Panc1 (cell line): Measurements from ENCODE around the gene POU4F1.

Source experiments
- CTCF ChIP-seq: fragments of 450-650 bp; IDR thresholded peaks from 2 replicates; pipeline ENCODE4 v1.5.1; 2017; ENCODE audit warnings: mild to moderate bottlenecking
- REST ChIP-seq, 2 experiments: IDR thresholded peaks; 2 replicates each; pipeline ENCODE4 v1.6.1; 2011 to 2012; ENCODE audit warnings: low read depth in 2 of 2, control low read depth in 1 of 2, low read length in 1 of 2, mild to moderate bottlenecking in 1 of 2, moderate library complexity in 1 of 2; ENCODE audit not compliant: insufficient read depth in 1 of 2
- TCF7L2 ChIP-seq: IDR thresholded peaks from 2 replicates; pipeline ENCODE4 v1.6.1; 2011; ENCODE audit warnings: mild to moderate bottlenecking, low read depth, low read length, inconsistent platforms

- no peak for TF ChIP-seq CTCF
- no peak for TF ChIP-seq REST (IDR thresholded peaks at IDR 0.05; ENCODE audit: insufficient read depth in 1 of 2, low read depth in 2 of 2, low read length in 1 of 2)
- TF ChIP-seq TCF7L2, result no peak
Measured at GRCh38 chr13:78609464-78610205, 6.3 kb upstream of the POU4F1 start.
